HG02970 (cell line): Measurements from ENCODE around the gene SPATA3.

Experiments used
- ATAC-seq: cut with Tn5 transposase; IDR thresholded peaks from one replicate; pipeline ENCODE4 v1.9.1; 2021; ENCODE audit warnings: mild to moderate bottlenecking, moderate library complexity, moderate number of reproducible peaks; ENCODE audit not compliant: unreplicated experiment, low FRiP score

Gene SPATA3

DNA sequence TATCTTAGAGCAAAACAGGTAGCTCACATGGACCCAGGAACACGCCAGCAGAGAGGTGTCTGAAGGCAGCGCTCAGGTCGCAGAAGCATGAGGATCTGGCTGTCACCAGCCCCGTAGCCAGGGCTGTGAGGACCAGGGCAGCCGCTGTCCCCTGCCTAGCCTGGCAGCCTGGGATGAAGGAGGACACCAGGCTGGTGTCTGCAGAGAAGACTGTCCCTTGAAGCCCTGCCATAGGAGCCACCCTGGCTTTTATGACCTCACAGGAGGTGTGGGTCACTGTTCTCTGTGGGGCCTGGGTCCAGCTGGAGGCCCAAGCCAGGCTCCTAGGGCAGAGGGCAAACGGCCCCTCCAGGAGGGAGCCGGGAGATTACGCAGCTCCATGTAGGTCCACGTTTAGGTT is at the start of gene SPATA3:
Gene SPATA3 (plus strand): TSS at position 301 of the 400 bp plus-strand sequence. CDS start 113 bp downstream, outside the sequence.
- ATAC-seq, result no peak

DNA sequence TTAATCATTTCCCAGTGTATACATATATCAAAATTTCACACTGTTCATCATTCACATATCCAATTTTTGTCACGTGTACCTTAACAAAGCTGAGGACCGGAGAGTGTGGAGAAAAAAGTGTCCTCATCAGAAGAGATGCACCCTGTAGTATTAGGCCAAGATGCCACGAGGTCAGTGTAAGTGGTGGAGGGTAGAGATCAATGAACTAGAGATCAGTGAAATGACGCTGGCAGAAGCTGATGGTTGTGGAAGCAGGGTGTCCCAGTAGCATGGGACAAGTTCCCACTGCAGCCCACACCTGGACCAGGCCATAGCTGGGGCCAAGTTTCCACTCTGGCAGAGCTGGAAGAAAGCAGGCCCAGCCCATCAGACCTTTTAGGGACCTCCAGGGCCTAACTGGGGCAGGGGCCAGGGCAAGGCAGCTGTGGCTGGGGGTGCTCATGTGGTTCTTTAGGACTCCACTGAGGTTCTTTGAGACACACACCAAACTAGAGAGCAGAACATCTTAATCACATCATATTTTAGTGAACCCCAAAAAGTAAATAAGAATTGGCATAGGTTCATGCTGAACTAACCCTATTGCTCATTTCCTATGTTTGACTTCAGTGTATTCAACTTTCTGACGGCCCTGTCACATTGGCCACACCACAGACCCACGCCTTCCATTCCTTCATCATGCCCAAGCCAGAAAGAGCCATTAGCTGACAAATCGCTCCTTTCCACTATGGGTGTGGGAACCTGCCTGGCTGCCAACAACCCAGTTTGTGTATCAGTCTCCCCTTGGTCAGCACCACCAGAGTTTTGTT is 49.3 kb upstream of the SPATA3 start:
- no peak for ATAC-seq

DNA sequence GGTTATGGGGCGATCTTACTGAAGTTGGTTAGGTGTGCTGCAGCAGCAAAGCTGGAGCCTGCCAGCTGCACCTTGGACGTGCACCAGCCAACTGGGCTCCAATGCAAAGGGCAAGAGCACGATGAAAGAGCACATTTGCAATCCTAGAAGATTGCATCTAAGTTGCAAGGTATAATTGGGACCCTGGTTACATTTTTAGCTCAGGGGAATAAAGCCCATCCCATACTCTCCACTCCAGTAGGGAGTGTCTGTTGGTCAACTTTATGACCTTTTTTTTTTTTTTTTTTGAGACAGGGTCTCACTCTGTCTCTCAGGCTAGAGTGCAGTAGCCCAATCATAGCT is 48.7 kb upstream of the SPATA3 start:
- no peak for ATAC-seq

DNA sequence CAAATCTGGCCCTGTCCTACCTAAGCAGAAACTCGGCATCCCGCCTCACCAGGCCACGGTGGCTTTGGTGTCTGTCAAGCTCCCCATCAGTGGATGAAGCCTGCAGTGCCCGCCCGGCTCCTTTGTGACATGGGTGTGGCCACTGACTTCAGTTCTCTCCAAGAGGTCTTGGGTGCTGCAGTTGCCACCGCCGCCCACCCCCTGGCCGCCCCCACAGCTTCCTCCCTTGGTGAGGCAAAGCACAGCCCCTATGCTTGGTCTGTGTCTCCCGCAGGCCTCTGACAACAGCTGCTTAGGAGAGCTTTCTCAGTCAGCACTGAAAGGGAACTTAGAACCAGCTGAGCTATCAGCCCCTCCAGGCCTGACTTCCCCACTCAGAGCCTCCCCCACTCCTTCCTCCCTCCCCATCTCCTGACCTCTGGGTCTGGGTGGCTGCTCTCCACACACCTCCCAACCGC is 48.0 kb upstream of the SPATA3 start:
- ATAC-seq, result no peak

DNA sequence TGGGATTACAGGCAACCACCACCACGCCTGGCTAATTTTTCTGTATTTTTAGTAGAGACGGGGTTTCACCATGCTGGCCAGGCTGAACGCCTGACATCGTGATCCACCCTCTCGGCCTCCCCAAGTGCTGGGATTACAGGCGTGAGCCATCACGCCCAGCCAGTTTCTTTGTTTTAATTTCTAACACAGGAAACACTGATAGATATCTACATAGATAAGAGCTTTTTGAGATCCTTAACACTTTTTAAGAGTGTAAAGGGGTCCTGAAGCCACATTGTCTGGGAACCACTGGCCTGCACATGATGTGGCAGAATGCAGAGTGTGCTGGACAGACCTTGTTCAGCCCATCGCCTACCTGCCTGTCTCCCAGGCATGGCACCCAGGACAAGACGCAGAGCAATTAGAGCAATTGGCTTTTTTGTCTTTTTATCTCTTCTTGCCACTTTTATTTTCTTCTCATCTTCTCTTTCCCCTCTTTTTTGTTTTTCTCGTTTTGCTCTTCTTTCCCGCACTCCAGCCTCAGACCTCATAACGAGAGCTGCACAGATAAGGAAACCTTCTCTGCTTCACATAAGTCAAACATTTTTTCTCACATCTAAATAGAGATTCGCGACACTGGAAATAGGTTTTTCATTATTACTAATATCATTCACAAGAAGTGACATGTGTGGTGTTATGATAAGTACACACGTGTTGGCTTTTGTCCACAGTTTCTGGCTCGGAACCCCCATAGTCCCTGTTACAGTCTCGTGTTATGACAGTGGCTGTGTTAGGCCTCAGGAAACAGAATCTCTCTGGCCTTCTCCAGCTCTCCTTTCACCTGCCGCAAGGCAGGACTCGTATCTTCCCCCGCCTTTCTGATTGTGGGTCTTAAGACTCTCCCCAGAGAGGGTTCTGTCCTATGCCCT is 45.7 kb upstream of the SPATA3 start:
- no peak for ATAC-seq

DNA sequence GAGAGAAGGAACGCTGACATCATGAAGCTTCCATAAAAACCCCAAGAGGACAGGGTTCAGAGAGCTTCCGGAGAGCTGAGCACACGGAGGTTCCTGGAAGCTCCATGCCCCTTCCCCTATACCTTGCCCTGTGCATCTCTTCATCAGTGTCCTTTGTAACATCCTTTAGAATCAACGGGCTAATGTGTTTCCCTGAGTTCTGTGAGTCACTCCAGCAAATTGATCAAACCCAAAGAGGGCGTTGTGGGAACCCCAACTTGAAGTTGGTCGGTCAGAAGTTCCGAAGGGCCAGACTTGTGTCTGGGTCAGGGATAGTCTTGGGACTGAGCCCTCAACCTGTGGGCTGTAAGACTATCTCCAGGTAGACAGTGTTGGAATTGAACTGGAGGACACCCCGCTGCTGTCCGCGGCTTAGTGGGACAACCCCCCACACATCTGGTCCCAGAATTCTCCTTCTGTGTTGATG is 45.0 kb upstream of the SPATA3 start:
- ATAC-seq, result no peak

DNA sequence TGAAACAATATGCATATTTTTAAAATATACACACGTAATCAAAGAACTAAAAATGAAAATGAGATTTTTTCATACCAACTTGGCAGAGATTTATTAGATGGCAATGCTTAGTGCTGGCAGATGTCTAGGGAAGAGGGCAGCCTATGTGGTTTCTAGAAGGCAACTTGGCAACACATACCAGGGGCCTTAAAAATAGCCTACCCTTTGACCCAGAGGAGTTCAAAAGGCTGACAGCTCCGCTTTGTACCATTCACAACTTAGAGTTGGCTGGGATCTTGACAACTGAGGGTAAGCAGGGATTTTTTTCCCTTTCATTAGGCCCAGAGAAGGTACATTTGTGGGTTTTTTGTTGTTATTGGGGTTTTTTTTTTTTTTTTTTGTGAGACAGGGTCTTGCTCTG is 44.5 kb upstream of the SPATA3 start:
- ATAC-seq, result no peak

DNA sequence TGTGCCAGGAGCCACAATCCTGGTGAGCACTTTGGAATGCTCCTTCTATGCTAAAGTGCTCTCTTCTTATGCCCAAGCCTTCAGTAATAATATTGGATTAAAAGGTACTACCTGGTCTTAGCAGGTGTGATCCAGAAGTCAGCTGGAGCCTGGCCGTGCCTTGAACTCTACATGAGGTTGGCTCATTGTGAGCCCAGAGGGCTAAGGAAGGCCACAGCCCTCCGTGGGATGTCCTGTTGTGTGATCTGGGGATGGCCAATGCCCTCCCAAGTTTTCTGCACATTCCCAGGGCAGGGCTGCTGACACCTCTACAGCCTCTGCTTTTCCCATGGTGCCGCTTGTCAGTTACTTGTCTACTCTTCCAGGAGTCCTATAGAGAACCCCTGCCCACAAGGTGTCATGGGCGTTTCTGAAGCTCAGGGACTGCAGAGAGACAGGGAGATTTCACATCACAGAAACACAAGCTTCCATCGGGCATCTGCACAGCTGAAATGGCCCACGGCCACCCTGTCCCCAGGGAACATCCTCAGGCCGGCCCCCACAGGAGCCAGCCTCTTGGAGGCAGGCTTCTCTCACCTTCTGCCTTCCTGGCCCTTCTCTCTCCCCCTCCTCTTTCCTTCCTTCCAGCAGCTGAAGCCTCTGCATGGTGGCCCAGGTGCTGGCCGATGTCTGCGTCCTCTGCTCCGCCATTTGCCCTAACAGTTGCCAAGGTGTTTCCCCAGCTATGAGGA is 43.5 kb upstream of the SPATA3 start:
- ATAC-seq, result no peak

DNA sequence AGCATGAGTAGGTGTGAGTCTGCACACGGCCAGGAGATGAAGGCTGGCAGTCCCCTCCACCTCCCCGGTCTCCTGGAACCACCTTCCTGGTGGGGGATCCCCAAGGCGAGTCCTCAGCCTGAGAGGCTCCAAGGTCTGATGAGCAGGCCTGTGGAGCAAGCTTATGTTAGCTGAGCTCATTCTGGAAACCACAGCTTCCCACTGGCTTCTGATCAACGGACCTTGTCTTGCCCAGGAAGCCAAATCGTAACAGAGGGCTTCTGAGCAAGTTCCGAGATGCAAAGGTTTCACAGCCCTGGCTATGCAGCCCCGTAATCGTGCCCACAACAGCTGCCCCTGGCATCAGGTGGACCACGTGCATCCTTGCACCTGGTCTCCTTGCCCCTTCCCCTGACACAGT is 42.1 kb upstream of the SPATA3 start:
- ATAC-seq, result no peak

DNA sequence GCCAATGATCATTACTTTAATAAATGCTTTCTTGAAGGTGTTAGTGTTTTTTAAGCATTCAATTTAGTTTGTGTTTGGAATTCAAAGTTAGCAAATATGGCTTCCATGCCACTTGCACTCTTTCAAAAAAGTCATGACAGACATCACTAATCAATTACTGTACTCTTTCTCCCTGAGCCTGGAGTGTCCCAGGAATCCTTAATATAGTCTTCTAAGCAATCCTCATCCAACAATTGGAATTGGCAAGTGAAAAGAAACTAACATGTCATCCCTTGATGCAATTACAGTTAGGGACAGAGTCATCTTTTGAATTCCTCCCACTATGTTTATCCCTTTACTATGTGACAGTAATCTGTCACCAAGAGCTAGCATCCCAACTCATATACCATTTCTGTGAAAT is 41.2 kb upstream of the SPATA3 start:
- ATAC-seq, result no peak

DNA sequence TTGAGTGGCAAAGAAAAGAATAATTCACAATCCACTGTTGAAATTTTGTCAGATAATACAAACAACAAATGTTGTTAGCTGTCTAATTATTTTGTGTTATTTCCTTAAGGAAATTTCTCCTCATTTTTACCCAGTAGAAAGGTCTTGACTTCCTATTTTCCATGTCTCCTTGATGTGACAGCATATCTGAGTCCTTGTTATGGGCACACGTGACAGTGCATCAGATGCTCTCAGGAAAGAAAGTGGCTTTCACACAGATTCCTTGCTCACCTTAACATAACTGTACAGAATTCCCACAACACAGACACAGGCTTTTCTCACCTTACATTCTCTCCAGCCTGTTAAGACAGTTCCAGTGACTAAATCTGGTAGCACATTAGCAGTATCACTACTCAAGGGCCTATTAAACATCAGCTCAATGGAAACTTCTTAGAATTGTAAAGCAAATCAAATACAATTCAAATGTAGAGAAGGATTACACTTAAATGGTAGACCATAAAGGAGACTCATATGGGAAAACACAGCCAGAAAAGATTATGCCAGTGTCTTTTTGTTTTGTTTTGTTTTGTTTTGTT is 40.7 kb upstream of the SPATA3 start:
- ATAC-seq, result no peak

DNA sequence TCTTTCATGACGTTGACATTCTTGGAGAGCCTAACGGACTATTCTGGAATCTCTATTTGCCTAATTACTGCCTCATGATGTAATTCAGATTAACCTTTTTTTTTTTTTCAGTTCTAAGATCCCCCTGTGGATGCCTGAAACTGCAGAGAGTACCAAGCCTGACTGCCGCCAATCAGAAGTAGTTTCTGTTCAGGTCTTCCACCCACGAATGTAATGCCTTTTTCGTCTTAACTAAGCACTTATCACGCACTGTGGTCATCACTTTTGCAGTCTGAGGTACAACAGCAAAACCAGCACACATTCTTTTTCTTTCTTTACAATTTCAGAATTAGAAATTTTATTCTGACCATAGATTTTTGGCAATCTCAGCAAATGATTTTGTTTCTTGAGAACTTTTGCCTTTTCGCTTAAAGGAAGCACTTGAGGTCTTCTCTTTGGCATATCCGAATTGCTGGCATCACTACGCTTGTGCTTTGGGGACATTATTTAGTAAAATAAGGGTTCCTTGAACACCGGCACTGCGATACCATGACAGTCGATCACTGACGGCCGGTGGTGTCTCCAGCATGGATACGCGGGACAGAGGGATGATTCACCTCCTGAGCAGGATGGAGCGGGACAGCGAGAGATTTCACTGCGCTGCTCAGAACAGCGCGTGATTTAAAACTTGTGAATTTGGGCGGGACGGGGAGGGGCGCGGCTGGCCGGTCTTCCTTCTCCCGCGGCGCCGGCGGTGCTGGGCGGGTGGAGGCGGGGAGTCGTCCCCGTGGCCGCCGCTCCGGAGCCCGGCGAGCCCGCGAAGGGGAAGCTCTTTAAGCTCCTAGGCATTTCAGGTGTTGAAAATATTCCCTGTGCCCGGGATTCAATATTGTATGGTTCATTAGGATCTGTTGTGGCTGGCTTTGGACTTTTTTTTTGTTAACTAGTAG is 38.8 kb upstream of the SPATA3 start:
- ATAC-seq, result peak; percentile 58

DNA sequence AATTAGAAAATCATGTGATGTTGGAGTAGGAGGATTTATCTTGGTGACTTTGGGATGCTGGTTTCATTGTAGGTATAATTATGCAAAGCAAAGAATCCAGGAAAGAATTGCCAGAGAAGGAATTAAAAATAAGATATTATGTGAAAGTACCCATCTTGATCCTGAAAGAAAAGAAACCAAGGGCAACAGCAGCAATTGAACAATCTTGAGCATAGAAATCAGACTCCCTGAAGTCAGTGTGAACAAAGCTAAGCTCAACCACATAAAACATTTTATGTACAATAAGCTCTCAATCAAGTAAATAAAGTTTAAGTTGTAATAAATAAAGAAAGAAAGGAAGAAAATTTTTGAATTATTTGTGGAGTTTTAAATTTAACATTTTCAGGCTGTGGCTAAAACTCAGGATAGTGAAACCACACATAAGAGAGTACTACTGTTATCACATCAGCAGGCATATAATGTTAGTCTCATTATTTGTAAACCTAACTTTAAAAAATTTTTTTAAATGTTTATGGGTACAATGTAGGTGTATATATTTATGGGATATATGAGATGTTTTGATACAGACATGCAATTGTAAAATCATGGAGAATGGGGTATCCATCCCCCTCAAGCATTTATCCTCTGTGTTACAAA is 38.0 kb upstream of the SPATA3 start:
- ATAC-seq, result no peak

DNA sequence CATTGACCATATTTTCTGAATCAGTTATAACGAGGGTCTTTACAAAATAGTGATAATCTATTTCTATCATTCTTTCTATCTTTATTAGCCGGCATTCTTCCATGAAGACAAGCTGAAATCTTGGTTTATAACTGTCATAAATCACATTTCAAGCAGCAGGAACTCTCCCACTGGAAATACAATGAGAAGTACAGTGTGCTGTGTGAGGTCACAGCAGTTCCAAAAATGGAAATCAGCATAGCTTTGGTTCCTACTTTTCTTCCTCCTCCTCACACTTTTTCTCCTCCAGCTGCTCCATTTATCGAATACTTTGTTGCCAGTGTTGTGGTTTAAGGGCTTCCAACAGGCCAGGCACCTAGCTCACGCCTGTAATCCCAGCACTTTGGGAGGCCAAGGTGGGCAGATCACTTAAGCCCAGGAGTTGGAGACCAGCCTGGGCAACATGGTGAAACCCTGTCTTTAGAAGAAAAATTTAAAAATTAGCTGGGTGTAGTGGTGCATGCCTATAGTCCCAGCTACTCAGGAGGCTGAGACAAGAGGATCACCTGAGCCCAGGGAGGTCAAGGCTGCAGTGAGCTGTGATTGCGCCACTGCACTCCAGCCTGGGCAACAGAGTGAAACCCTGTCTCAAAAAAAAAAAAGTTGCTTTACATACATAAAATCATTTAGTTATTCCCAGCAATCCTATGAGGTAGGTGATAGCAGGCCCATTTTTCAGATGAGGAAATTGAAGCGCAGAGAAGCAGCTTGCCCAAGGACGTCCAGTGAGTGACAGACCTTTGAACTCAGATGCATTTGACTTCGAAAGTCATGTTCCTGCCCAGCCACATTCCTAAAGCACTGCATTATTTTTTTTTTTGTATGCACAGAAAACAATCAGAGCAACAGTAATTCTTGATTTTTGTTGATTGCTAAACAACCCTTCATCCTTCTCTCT is 36.8 kb upstream of the SPATA3 start:
- ATAC-seq, result no peak

DNA sequence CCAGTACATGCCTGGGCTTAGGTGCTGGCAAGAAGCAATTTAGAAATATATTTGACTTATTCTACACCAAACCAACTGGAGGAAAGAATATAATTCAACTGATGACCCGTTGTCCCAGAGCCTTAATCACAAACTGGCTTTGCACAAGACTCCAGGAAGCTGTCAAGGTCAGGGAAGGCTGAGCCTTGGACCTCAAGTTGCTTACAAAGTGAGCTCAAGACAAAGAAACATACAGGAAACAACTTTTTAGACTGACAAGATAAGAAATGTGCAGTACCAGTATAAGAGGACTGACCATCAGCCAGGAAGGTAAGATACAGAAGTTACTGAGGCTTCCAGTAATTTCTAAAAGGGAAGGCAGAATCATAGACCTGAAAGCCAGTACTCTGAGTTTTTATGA is 35.9 kb upstream of the SPATA3 start:
- no peak for ATAC-seq

DNA sequence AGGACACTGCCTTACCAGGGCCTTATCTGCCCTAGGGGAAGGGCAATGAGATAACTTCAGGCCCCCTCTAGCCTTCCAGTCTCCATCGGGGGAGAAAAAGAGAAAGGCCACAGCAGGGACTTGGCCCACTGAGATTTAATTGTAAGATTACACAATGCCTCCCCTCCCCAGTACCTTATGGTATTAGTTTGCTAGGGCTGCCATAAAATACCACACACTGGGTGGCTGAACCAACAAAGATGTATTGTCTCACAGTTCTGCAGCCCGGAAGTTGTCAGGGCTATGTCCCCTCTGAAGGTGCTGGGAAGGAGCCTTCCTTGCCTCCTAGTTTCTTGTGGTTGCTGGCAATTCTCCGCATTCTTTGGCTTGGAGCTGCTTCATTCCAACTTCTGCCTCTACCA is 34.8 kb upstream of the SPATA3 start:
- no peak for ATAC-seq

DNA sequence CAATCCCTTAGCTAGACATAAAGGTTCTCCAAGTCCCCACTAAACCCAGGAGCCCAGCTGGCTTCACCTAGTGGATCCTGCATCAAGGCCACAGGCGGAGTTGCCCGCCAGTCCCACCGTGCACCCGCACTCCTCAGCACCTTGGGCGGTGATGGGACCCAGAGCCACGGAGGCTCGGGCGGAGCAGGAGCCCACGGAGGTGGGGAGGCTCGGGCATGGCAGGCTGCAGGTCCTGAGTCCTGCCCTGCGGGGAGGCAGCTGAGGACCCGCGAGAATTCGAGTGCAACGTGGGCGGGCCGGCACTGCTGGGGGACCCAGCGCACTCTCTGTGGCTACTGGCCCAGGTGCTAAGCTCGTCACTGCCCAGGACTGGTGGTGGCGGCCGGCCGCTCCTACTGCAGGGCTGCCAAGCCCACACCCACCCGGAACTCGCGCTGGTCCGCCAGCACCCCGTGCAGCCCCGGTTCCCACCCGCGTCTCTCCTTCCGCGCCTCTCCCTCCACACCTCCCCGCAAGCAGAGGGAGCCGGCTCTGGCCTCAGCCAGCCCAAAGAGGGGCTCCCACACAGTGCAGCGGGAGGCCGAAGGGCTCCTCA is 31.7 kb upstream of the SPATA3 start:
- ATAC-seq, result no peak

DNA sequence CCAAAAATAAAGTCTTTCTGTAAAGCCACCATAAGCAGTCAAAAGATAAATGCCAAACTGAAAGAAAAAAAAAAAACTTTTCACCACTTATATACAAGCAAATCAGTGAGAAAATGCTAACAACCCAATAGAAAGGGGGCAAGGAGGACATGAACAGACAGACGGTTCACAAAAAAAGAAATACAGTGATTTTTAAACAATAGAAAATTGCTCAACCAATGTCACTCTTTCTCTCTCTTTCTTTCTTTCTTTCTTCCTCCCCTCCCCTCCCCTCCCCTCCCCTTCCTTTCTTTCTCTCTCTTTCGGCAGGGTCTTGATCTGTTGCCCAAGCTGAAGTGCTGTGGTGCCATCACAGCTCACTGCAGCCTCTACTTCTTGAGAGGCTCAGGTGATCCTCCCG is 28.8 kb upstream of the SPATA3 start:
- ATAC-seq, result no peak
